Nephron (organoid): ENCODE results near the gene CIT.

Experiments used
- H3K27ac Mint-ChIP-seq, 3 experiments: 2 replicates each; pipeline ENCODE4 v1.8.0; 2020; ENCODE audit warnings: mixed read lengths in 3 of 3, mild to moderate bottlenecking in 2 of 3, moderate library complexity in 1 of 3
- H3K27me3 Mint-ChIP-seq: 2 replicates; pipeline ENCODE4 v1.8.0; 2021; ENCODE audit warnings: low read depth, mild to moderate bottlenecking, moderate library complexity, mixed read lengths
- H3K36me3 Mint-ChIP-seq: 2 replicates; pipeline ENCODE4 v1.8.0; 2020; ENCODE audit warnings: low read depth, mixed read lengths
- H3K4me1 Mint-ChIP-seq: 2 replicates; pipeline ENCODE4 v1.8.0; 2020; ENCODE audit warnings: mixed read lengths
- H3K4me3 Mint-ChIP-seq, 3 experiments: 2 replicates each; pipeline ENCODE4 v1.8.0; 2020; ENCODE audit warnings: mild to moderate bottlenecking in 3 of 3, mixed read lengths in 3 of 3, moderate library complexity in 2 of 3
- H3K9me3 Mint-ChIP-seq: 2 replicates; pipeline ENCODE4 v1.8.0; 2020; ENCODE audit warnings: mixed read lengths
- TF ChIP-seq, protein P1 (sequence below), 3 experiments: fragments of 200-600 bp; sonication (generic); IDR thresholded peaks; one replicate each; pipeline ENCODE4 v1.5.0; 2021; ENCODE audit warnings: antibody characterized with exemption in 3 of 3; ENCODE audit not compliant: unreplicated experiment in 3 of 3

The CIT gene

DNA sequence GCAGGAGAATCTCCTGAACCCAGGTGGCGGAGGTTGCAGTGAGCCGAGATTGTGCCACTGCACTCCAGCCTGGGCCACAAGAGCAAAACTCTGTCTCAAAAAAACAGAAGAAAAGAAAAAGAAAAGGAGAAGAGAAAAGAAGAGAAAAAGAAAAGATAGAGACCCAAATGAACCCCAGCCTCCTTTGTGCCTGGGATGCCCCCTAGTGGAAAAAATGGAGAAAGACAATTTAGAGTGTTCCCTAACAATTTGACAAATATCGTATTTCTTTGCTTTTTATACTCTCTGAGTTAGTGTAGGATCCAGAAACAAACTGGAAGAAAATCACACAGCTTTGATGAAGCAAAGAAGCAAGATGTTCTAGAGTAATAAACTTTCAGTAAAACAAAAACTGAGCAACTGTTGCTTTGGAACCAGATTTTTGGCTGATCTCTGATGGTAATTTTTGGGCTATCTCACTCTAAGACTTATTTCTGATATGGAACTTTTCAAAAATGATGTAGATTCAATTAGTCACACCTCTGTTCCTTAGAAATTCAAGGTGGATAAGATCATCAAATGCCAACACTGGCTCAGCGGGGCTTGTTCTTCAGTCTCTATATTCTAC lies 227.8 kb downstream of the CIT start:
- Mint-ChIP-seq H3K4me3 (no peak overlapping the region), H3K9me3 (peaks cover 23% of the 10 kb centered on the region), H3K4me1 (peaks cover 5% of the 10 kb centered on the region), H3K27ac (no peak overlapping the region), H3K36me3 (no peaks in the 10 kb centered on the region), H3K27me3 (no peaks in the 10 kb centered on the region)
- TF ChIP-seq, protein P1, sequence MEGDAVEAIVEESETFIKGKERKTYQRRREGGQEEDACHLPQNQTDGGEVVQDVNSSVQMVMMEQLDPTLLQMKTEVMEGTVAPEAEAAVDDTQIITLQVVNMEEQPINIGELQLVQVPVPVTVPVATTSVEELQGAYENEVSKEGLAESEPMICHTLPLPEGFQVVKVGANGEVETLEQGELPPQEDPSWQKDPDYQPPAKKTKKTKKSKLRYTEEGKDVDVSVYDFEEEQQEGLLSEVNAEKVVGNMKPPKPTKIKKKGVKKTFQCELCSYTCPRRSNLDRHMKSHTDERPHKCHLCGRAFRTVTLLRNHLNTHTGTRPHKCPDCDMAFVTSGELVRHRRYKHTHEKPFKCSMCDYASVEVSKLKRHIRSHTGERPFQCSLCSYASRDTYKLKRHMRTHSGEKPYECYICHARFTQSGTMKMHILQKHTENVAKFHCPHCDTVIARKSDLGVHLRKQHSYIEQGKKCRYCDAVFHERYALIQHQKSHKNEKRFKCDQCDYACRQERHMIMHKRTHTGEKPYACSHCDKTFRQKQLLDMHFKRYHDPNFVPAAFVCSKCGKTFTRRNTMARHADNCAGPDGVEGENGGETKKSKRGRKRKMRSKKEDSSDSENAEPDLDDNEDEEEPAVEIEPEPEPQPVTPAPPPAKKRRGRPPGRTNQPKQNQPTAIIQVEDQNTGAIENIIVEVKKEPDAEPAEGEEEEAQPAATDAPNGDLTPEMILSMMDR (IDR thresholded peaks at IDR 0.05; ENCODE audit: unreplicated experiment in 3 of 3): peak in 2 of 3 experiments; percentile 21 to 51

DNA sequence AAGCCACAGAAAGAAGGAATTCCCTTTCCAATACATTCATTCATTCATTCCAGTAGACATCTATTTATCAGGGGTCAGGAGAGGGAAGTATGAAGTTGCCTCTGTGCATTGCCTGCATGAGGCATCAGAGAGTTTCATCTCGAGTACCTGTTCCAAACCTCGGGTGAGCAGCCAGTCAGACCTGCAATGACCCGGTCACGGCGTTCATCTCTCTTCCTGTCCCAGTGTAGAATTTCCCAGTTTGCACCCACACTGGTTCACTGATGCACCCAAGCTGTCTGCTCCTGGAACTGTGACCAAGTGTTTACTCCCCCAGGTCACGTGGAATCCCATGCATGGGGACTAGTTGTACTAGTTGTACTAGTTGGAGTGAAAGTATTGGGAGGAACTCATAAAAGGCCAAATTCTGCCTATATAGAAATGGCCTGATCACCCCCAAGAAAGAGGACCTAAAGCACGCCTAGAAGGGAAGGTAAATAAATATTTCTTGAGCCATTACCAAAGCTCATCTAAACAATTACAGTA lies 231.5 kb downstream of the CIT start:
- Mint-ChIP-seq H3K9me3 (peaks cover 2% of the 10 kb centered on the region), H3K4me1 (peaks cover 10% of the 10 kb centered on the region), H3K36me3 (no peaks in the 10 kb centered on the region), H3K4me3 (no peak overlapping the region), H3K27ac (no peak overlapping the region), H3K27me3 (peaks cover 1% of the 10 kb centered on the region)
- TF ChIP-seq, protein P1 (IDR thresholded peaks at IDR 0.05; ENCODE audit: unreplicated experiment in 3 of 3): no peak

DNA sequence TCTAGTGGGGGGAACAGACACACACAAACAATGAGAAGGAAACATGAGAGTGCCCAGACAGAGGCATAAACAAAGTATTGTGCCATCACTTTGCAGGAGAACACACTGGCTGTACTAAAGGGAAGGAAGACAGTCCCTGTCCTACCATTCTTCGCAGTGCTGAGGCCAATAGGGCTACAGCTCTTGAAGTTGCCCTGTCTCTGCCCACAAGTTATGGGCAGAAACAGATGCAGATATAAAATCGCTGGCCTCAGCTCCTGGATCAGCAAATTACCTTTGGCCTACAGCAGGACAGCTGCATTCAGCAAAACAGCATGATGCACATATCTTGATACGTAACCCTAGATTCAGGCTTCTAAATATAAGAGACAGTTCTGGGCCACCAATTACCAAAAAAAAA lies 232.2 kb downstream of the CIT start:
- no peaks in the 10 kb centered on the region for H3K36me3 Mint-ChIP-seq
- H3K4me3 Mint-ChIP-seq: peak overlapping the region in 1 of 3 experiments; percentile 32
- H3K9me3 Mint-ChIP-seq: peaks cover 2% of the 10 kb centered on the region
- H3K27me3 Mint-ChIP-seq: peaks cover 3% of the 10 kb centered on the region
- peaks cover 10% of the 10 kb centered on the region for H3K4me1 Mint-ChIP-seq
- TF ChIP-seq, protein P1 (IDR thresholded peaks at IDR 0.05; ENCODE audit: unreplicated experiment in 3 of 3): no peak
- no peak overlapping the region for H3K27ac Mint-ChIP-seq

DNA sequence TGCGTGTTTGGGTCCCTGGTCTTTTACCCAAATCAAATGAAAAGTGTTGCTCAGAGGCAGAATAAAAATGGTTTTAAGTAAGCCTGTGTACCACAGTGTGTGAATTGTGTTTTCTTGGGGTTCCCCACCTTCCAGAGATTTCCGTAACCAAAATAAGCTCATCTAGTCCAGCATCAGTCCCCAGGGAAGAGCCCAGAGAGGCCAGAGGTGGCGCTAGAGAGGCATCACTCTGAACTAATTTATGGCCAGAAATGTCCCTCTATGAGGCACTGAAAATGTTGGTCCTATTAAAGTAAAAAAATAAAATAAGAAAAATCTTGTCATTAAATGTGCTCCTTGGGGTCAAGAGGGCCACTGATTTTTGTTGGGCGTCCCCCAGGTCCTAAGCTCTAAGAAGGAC lies 234.1 kb downstream of the CIT start:
- TF ChIP-seq, protein P1 (IDR thresholded peaks at IDR 0.05; ENCODE audit: unreplicated experiment in 3 of 3): no peak
- Mint-ChIP-seq H3K36me3 (no peaks in the 10 kb centered on the region), H3K27me3 (peaks cover 3% of the 10 kb centered on the region), H3K4me3 (no peak overlapping the region), H3K27ac (no peak overlapping the region), H3K9me3 (peaks cover 2% of the 10 kb centered on the region), H3K4me1 (peaks cover 10% of the 10 kb centered on the region)
